ENCODE data around the gene LRG1. TPM values are rescaled to one million over a fixed set of nuclear protein-coding genes. Genes with fewer than 3 reads are reported as not detected.

Gene LRG1
- total and polyA plus RNA-seq, 10 of the 15 experiments (the other 5 are each of a cell fraction or from before 2014, with no cell fraction given), result 0.29 to 4.7 (median 0.58) TPM

GRCh38 chr19:4559569-4559968 lies 19.7 kb upstream of the LRG1 start, which contains the start of gene SEMA6B:
Gene SEMA6B (minus strand): TSS chr19:4559684. CDS start chr19:4558457, 1,227 bp downstream.
- Histone ChIP-seq H3K4me3 (no peak within 1 kb of the TSS), H3K27ac (ENCODE audit: control insufficient read depth, insufficient read depth) (no peak within 1 kb of the TSS), H3K4me1 (ENCODE audit: control insufficient read depth, insufficient read depth, low read length) (no peaks in the 10 kb centered on the region), H3K9me3 (replicated peaks; ENCODE audit: control insufficient read depth, insufficient read depth, low read length) (no peaks in the 10 kb centered on the region), H2AFZ (ENCODE audit: control insufficient read depth, low read depth, low read length) (no peak within 1 kb of the TSS), H3K36me3 (ENCODE audit: control insufficient read depth in 2 of 2, insufficient read depth in 2 of 2, low read length in 1 of 2) (no peaks in the 10 kb centered on the region), H3K27me3 (replicated peaks in 1 of 2; ENCODE audit: control insufficient read depth in 2 of 2, insufficient read depth in 2 of 2, low read length in 1 of 2) (no peaks in the 10 kb centered on the region), H3K9ac (ENCODE audit: control insufficient read depth, insufficient read depth, low read length) (no peak within 1 kb of the TSS), H3K4me2 (ENCODE audit: control insufficient read depth, insufficient read depth) (no peak within 1 kb of the TSS), H4K20me1 (ENCODE audit: control insufficient read depth, insufficient read depth) (no peaks in the 10 kb centered on the region), H3K79me2 (ENCODE audit: control insufficient read depth, insufficient read depth, low read length) (no peaks in the 10 kb centered on the region)
- FAIRE-seq (no peak), DNase-seq (ENCODE audit: low read depth, low spot score) (no peak), ATAC-seq (no peak)
- RAD21 ChIA-PET (ENCODE audit: unreplicated experiment), result no interaction called here
- WGBS (ENCODE audit: insufficient coverage, insufficient replicate concordance, low lambda C conversion rate, missing lambda C conversion rate), result 11% methylated on average over 11 of the region's 13 CpGs
- BruUV-seq (replicated peaks), result no TSS peak
- POLR2A ChIA-PET, result no interaction called here
- SMC1A ChIA-PET (ENCODE audit: uncharacterized antibody, unreplicated experiment), result no interaction called here
- CTCF ChIA-PET, result interaction anchor here (0.6 to 3.1 kb wide), 7 partner anchors 9 to 235 kb away, joined by 3 to 15 read pairs (median 4); no protein-coding TSS in a partner anchor
- intact Hi-C loops (cut with micrococcal nuclease; ENCODE audit: unreplicated experiment) (no loop called here), in situ Hi-C loops (cut with MboI) (no loop called here)
- no peak for TF ChIP-seq EGR1 (IDR thresholded peaks at IDR 0.05; ENCODE audit: borderline replicate concordance in 1 of 2, low read depth in 2 of 2, low read length in 2 of 2)
- no peak for TF ChIP-seq SIN3A (IDR thresholded peaks at IDR 0.05; ENCODE audit: low read depth, low read length)
- TF ChIP-seq RUNX3 (IDR thresholded peaks at IDR 0.05; ENCODE audit: low read length), result no peak
- TF ChIP-seq ATF7 (IDR thresholded peaks at IDR 0.05; ENCODE audit: low read depth), result no peak
- TF ChIP-seq FOS (IDR thresholded peaks at IDR 0.05; ENCODE audit: borderline replicate concordance, extremely low read depth, insufficient read length), result no peak
- no peak for TF ChIP-seq MEF2B (IDR thresholded peaks at IDR 0.05; ENCODE audit: partially characterized antibody, poor library complexity, severe bottlenecking)
- no peak for TF ChIP-seq IRF3 (IDR thresholded peaks at IDR 0.05)
- TF ChIP-seq SUZ12 (IDR thresholded peaks at IDR 0.05; ENCODE audit: unreplicated experiment), result no peak
- no peak for TF ChIP-seq FOXM1 (IDR thresholded peaks at IDR 0.05; ENCODE audit: low read depth, low read length)
- TF ChIP-seq ZNF592 (IDR thresholded peaks at IDR 0.05), result no peak
- no peak for TF ChIP-seq PKNOX1 (IDR thresholded peaks at IDR 0.05)
- no peak for TF ChIP-seq MYB (IDR thresholded peaks at IDR 0.05; ENCODE audit: borderline replicate concordance, low read depth, low read length)
- no peak for TF ChIP-seq BCL3 (IDR thresholded peaks at IDR 0.05; ENCODE audit: borderline replicate concordance, insufficient read depth, low read depth, low read length, poor library complexity, severe bottlenecking)
- TF ChIP-seq TBL1XR1 (IDR thresholded peaks at IDR 0.05; ENCODE audit: low read depth, low read length), result no peak
- no peak for TF ChIP-seq SREBF1 (IDR thresholded peaks at IDR 0.05; ENCODE audit: low read length)
